NCI-H446 (cell line): ENCODE data around the gene BZW2.

ENCODE experiments used
- DNase-seq, 2 experiments: peaks; one replicate each; lab custom pipeline; 2025; lab: John Stamatoyannopoulos, UW

BZW2 gene

DNA sequence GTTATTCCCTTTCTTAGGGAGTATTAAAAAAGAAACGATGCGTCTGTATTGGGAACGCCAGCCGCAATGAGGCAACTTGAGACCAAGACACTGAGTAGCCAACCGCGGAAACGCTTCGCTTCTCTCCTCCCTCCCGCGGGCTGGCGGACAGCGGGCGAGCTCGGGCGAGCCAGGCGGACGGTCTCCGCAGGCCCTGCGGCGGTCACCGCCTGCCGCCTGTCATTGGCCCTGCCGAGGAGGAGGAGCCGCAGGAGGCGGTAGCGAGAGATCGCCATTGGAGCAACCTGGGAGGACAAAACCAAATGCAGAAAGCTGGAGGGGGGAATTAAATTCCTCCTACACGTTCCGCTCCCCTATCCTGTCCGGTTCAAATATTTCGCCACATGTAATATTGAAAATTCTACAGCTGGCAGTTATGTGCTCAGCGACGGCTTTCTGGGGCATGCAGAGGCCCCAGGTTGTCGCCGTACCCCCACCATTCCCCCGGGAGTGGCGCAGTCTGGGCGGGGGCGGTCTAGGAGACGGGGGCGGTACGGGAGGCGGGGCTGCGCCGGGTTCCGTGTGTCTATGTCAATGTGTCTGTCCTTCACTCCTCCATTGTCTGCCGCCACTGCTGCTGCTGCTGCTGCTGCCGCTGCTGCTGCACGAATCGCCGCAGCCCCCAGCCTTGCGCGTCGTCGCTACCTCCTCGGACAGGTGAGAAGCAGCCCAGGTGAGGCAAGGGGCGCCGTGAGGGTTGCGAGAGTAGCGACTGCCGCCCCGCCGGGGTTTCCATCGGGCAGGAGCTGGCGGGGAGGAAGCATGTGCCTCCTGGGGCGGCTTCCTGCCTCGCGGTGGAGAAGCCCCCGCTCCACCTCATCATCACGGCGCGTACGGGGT lies at the start of gene BZW2, which contains the start of gene ANKMY2:
Gene BZW2 (plus strand): TSS at position 589 of the 879 bp plus-strand sequence. CDS start 19,263 bp downstream, outside the sequence.
Gene ANKMY2 (minus strand): TSS at position 162 of the 879 bp plus-strand sequence. CDS start 181 bp downstream, outside the sequence.
- peak; percentile 91 to 97 for DNase-seq

DNA sequence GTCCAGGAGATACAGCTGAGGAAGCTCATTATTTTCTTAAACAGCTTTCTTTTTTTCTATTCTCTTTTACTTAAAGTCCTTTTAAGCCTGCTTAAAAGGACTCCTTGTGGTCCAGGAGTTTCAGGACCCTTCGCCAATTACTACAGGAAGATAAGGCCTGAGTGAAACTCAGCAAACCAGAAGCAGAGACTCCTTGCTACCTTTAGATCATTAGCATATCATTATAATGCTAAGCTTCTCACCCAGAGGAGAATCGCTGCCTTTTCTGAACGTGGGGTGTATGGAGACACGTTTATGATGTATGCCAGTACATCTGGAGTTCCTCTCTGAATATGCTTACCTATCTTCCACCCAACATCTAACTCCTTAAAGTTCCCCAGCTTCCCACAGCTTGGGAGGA lies 48.0 kb upstream of the BZW2 start:
- DNase-seq, result no peak

DNA sequence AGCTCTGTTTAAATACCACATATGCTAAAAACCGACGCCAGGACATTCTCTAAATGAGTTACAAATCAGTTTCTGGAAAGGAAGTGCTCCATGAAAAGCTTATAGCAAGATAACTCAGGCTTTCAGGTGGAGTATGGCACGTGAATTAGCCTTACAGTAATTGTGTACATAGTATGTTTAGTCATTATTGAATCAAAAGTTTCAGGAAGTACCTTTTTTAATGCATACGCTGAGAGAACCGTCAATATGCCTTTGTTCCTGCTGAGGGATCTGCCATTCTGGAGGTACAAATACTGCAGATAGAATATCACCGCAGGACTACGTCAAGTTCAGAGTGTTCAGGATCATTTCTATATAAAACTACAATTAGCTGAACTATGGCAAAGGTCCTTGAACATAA lies 46.1 kb upstream of the BZW2 start:
- DNase-seq, result no peak

DNA sequence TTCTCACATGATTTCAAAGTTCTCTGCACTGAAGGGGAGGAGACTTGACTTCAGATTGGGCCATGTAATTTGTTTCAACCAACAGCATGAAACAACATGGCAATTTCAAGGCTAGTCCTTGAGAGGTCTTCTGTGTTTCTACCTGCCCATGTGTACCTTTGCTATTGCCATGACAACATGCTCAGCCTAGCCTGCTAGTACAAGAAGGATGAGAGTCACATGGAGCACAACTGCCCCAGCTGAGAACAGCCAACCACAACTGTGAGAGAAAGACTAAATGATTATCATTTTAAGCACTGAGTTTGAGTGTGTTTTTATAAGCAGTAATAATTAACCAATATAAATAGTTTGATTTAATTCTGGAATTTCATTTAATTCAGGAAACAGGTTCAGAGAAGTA lies 42.3 kb upstream of the BZW2 start:
- no peak for DNase-seq

DNA sequence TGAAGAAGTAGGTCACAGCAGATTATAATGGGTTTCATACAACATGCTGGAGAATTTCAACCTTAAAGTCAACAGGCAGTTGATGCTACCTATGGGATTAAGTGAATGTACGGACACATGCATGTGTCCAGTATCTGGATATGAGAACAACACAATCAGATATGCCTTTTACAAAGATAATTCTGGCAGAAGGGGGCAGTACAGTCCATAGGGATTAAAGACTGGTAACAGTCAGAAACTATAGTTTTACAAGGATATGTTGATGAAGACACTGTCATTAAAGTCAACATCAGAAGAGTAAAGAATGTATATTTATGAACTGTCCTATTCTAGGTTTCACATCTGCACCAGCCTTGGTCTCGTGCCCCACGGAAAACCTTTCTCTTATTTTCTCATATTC lies 41.9 kb upstream of the BZW2 start:
- DNase-seq, result no peak

DNA sequence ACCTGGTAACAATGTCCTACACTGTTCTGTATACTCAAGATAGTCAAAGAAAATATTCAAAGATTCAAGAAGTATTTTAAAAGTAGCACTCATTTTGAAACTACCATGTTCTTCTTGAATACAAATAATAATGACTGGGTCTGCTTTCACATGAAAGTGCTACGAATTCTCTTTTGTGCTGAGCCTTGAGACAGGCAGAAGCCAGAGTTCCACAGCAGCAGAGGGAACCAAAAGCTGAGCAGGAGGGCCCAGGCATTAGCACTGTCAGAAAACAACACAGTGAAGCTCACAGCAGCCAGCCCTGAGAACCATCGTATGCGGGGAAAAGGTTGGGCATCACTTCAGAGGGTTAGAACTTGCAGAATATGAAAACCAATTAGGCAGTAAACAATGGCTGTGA lies 39.3 kb upstream of the BZW2 start:
- DNase-seq, result no peak

DNA sequence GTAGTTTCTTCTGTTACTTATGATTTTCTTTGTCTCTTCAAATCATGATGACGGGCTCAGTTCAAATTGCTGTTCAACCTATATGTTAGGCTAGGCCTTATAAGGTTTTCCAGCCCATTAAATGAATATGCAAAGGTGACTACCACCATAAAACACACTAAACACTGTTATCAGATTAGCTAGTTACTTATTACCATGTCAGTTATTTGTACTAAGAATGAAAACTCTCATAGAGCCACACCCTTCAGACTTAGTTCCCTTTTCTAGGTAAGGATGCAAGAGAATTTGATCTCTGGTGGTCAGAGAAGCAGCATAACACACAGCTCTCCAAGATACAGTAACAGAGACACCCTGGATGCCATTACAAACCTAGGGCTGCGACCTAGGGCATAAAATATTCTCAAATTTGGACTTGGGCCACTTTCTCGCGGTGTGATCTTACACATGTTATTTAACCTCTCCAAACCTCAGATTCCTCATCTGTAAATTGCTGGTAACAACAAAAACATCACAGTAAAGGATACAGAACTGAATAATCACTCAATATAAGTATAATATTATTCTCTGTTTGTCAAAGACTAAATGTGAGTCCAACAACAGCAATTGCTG lies 36.0 kb upstream of the BZW2 start:
- DNase-seq, result no peak

DNA sequence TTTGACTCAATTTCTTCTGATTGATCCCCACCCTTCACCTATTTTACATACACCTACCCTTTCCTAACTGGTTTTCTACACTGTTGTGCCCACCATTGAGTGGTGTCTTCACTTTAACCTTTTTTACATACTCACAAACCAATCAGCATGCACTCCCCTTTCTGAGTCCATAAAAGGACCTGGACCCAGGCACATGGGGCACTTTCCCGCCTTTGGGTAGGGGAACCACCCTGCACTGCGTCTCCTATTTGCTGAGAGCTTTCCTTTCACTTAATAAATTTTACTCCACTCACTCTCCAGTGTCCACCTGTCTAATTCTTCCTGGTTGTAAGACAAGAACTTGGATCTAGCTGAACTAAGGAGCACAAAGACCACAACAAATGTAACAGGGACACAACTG lies 34.3 kb upstream of the BZW2 start:
- DNase-seq, result no peak

DNA sequence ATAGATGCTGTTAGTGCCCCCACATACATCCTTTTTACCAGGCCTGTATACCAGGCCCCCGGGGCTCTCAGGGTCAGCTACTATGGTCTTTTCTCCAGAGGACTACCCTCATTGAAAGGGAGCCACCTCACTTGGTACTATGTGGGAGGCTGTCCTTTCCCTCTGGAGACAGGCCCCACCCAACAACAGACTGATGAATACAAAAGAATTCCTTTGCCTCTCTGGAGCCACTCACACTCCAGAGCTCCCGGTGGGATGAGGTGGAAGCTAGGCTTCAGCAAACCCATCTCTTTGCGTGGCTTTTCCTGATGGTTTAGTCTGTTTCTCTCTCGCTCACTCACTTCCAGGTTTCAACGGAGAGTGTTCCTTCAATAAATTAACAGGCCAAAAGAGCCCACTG lies 30.8 kb upstream of the BZW2 start:
- no peak for DNase-seq

DNA sequence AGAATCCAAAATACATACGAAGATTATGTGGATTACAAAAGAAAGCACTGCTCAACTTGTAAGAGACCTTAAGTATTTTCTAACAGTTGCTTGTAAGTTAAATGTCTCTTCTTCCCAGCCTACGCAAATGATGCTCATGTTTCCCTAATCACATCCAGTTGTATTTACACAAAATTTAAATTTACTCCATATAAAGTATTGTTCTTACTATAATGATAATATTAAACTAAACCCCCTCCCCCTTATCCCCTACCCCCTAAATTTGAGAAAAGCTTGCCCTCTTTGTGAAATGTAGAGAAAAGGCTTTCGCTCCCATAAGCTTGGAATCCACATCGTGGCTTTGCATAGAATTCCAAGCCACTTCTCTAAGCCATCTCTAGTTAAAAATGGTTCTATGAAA lies 29.9 kb upstream of the BZW2 start:
- no peak for DNase-seq

DNA sequence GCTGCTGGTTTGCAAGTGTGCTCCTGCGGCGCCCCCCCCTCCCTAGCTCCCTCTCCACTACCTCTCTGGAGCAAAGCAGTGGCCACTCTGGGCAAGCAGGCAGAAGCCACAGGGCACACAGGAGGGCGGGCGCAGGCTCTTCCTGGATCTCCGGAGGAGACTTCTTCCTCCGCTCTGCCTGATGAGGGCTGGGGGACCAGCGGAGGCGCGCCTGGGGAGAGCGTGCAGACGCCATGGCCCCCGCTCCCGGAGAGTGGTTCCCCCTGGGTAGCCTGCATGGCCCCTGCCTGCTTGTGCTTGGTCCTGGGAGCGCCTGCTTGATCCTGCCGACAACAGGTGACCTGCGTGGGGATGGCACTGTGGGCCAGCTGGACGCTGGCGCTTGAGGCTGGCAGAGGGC lies 29.4 kb upstream of the BZW2 start:
- DNase-seq, result no peak

DNA sequence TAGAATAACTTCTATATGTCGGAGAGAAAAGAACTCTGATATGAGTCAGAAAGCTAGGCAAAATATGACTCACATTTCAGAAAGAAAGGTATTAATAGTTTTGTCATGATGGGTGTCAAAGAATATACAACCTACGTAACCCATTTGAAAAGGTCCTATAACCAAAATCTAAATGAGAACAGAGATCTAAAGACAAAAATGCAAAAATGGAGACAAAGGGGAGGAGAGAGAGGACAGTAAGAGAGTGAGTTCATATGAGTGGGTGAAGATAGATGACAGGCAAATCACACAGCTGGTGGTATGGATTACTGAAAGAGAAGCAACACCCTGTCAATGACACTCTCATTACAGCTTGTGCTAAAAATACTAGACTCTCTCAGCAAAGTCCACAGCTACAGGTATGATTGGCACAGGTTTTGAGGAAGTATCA lies 26.0 kb upstream of the BZW2 start:
- DNase-seq, result no peak

DNA sequence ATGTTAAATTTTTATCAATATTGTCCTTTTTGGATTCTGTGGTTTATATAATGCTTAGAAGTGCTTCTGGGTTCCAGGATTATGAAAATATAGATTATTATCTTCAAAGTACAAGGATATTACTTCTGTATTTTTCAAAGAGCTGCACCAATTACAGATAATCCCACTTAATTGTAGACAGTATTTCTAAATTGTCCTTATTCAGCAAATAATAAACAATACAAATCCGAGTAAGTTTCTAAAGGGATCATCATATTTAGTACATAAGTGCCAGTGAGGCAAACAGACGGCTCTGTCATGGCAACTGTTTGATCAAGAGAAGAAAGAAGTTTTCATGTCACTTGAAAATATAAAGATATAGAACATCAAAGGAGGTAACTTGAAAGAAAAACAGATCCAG lies 19.6 kb upstream of the BZW2 start:
- DNase-seq, result no peak

DNA sequence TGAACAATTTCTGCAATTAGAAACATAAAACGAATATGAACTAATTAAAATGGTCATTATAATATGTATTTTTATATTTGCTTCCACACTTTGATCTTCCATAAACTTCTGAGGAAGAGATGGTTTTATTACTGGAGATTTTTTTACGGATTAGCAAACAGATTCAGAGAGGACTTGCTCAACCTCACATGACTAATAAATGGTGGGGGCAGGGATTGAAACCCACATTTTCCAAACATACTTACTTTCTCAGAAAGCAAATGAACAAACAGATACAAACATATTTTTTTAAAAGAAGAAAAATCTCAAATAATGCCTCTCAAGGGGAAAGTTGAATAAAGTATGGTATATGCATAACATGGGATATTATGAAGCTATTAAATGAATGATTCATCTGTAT lies 18.7 kb upstream of the BZW2 start:
- no peak for DNase-seq

DNA sequence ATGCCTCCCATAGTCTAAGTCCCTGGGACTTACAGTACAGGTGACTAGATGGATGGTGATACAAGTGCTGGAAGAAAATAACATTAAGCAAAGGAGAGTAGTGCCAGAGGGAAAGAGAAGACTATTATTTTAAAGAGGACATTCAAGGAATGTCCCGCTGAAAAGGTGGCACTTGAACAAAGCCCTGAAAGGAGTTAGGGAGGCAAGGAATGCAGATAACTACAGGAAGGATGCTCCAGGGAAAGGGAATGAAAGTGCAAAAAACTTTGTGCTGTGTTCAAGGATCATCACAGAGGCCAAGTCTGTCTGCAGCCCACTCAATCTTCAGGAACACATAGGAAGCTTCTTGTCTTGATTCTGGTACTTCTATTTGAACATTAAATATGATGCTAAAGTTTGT lies 15.3 kb upstream of the BZW2 start:
- no peak for DNase-seq

DNA sequence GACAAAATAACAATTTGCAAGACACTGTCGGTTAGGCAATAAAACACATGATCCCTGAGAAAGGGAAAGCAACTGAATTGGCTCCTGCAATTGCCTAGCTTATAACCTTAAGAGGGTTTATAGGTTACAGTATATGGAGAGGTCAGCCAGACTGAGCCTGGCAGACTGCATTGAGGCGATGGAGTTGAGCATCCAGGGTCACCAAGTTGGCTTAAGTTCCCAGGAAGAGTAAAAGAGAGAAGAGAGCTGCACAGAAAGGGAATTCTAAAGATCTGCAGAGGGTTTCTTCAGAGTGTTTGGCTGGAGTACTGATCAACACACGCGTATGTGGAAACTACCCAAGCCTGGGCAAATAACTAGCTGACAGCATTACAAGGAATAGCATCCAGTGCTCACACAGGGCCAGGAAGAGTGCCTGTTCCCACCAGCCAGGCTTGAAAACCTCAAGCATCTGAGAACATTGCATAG lies 11.7 kb upstream of the BZW2 start:
- peak in 1 of 2 experiments; percentile 23 for DNase-seq

DNA sequence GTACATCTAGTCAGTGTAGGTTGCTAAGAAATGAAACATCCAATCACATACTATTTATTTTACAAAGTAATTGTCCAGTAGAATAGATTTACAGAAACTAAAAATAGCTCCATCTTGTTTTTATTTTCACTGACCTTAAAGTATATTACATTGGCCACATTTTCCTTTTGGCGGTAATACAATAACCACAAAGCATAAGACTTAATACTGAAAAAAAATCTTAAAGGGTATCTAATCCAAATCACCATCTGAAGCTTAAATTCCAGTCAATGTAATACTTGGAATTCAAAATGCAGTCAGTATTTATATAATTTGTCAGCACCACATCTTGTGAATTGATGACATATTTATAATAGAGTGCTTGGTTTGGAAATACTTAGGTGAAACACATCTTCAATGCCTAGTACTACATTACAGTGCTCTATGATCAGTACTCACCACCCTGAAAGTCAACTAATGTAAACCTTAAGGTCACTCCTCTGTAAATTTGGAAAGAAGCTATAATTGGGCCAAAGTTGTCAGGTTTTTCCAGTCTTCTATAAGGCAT lies 9.4 kb upstream of the BZW2 start:
- DNase-seq, result no peak

DNA sequence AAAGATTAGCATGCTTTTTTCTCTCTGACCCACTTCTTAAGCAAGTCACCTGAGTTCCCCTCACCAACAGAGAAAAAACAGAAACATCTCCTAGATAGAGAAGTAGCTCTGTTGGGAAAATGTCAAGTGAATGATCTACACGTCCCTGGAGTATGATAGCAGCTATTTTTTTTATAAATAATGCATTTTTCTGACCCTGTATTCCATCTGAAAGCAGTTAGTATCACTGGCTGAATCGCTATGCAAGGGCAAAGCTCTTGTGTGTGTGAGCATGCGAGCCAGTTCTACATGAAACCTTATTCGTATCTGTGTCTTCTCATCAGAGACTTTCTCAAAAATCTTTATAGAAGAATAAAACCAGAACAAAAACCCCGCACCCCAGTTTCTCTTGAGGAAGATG lies 8.6 kb upstream of the BZW2 start:
- no peak for DNase-seq

DNA sequence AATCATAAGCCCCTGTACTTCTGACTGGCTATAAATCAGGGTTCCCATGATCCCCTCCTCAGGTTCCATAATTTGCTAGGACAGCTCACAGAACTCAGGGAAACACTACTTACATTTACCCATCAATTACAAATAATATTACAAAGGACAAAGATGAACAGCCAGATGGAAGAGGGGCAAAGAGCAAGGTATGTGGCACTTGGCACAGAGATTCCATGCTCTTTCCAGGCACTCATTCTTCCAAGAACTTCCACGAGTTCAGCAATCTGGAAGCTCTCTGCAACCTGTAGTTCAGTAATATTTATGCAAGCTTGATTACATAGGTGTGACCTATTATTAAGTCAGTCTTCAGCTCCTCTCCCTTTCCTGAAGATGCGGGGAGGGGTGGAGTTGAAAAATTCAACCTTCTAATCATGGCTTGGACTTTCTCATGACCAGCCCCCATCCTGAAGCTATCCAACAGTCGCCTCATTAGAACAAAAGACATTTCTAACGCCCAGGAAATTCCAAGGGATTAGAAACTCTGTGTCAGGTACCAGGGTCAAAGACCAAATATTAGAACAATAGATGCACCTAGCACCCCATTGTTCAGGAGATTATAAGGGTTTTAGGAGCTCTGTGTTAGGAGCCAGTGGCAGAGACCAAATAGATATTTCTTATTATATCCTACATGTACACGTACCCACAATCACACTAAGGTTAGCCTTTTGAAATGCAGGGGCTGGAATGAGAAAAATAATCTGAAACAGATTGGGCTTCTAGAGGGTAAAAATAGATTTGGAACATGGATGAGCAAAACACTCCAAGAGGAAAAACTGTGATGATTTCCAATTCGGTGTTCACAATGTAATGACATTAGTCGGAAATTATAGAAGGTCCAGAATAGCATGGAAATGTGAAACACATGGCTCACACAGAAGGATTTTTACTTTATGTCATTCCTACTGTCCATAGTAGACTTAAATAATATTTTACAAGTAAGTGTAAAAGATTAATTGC lies 7.4 kb upstream of the BZW2 start:
- DNase-seq, result peak in 1 of 2 experiments; percentile 36

DNA sequence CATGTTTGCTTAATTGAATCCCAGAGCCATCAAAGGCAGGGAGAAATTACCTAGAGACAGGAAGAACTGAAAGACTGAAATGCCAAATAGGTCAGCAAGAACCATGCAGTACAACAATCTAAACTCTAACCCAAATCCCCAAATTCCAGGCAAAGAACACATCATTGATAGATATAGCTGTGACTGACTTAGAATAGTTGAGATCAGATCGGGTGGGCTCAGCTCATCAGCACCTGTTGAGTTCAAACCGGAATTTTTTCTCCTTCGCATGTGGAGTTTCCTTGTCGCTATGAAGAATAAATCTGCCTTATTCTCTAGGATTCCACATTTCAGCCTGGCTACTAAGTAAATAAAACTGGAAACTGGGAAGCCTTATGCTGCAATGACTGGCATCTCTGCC lies 1.8 kb upstream of the BZW2 start:
- DNase-seq, result no peak
